ENCODE results near the gene SELENON.

DNA sequence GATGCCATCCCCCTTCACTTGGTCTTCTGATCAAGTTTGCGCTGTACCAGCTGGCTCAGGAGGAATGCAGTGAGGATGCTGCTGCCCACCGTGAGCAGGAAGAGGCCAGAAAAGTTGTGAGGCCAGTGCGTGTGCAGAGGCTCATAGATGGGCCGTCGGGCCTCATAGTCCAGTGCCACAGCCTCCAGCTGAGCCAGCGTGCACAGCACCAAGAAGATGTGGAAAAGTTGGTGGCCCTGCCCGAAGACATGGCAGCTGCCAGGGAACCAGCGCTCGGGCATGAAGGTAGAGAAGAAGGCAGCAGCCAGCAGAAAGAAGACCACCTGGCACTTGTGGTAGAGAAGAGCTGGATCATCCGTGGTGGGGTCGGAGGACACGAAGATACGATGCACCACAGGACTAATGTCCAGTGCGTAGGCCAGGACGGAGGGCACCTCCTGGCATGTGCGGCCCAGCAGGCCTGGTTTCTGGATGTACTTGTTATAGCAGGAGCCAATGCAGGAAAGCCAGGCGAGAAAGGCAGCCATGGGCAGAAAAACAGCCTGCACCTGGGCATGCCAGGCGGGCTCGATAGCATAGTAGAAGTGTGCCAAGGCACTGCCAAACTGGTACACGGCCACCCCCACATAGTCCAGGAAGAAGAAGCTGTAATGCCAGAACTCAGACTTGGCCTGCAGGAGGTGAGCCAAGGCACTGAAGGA is 62.9 kb downstream of the SELENON start:
- TF ChIP-seq, protein P1, sequence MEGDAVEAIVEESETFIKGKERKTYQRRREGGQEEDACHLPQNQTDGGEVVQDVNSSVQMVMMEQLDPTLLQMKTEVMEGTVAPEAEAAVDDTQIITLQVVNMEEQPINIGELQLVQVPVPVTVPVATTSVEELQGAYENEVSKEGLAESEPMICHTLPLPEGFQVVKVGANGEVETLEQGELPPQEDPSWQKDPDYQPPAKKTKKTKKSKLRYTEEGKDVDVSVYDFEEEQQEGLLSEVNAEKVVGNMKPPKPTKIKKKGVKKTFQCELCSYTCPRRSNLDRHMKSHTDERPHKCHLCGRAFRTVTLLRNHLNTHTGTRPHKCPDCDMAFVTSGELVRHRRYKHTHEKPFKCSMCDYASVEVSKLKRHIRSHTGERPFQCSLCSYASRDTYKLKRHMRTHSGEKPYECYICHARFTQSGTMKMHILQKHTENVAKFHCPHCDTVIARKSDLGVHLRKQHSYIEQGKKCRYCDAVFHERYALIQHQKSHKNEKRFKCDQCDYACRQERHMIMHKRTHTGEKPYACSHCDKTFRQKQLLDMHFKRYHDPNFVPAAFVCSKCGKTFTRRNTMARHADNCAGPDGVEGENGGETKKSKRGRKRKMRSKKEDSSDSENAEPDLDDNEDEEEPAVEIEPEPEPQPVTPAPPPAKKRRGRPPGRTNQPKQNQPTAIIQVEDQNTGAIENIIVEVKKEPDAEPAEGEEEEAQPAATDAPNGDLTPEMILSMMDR (IDR thresholded peaks at IDR 0.05) = no peak
- no peak for TF ChIP-seq MYC (IDR thresholded peaks at IDR 0.05; ENCODE audit: borderline replicate concordance, low read length)
- TF ChIP-seq KDM1A (IDR thresholded peaks at IDR 0.05; ENCODE audit: low read depth) = no peak
- TF ChIP-seq, protein P2, sequence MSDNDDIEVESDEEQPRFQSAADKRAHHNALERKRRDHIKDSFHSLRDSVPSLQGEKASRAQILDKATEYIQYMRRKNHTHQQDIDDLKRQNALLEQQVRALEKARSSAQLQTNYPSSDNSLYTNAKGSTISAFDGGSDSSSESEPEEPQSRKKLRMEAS (IDR thresholded peaks at IDR 0.05) = no peak
- TF ChIP-seq, protein P3, sequence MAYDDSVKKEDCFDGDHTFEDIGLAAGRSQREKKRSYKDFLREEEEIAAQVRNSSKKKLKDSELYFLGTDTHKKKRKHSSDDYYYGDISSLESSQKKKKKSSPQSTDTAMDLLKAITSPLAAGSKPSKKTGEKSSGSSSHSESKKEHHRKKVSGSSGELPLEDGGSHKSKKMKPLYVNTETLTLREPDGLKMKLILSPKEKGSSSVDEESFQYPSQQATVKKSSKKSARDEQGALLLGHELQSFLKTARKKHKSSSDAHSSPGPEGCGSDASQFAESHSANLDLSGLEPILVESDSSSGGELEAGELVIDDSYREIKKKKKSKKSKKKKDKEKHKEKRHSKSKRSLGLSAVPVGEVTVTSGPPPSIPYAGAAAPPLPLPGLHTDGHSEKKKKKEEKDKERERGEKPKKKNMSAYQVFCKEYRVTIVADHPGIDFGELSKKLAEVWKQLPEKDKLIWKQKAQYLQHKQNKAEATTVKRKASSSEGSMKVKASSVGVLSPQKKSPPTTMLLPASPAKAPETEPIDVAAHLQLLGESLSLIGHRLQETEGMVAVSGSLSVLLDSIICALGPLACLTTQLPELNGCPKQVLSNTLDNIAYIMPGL (CRISPR knock-in tag; IDR thresholded peaks at IDR 0.05; ENCODE audit: borderline replicate concordance) = no peak
- TF ChIP-seq TFCP2L1 (CRISPR knock-in tag; IDR thresholded peaks at IDR 0.05) = no peak
- TF ChIP-seq POLR2A (IDR thresholded peaks at IDR 0.05; ENCODE audit: low read length) = no peak
- no peak for TF ChIP-seq POLR2AphosphoS2 (conservative IDR thresholded peaks at IDR 0.05; ENCODE audit: low read length)
- no peak for TF ChIP-seq NPAS2 (CRISPR knock-in tag; IDR thresholded peaks at IDR 0.05; ENCODE audit: borderline replicate concordance)
- TF ChIP-seq HDAC2 (IDR thresholded peaks at IDR 0.05) = no peak
- no peak for TF ChIP-seq EP300 (IDR thresholded peaks at IDR 0.05)
